ENCODE results near the gene UACA. TPM values are rescaled to one million over a fixed set of nuclear protein-coding genes. Genes with fewer than 3 reads are reported as not detected.

The UACA gene
- total RNA-seq = 133 and 144 TPM in 2 replicates

GRCh38 chr15:70763120-70763949 lies at the start of gene UACA:
UACA (minus strand) TSS chr15:70763558; CDS start chr15:70763407, 151 bp downstream.

Other genes with a start within 250 kb of the UACA start
- 14.4 and 16.9 TPM in 2 replicates for gene LARP6, start 90.6 kb upstream of the UACA start, total RNA-seq
- gene THAP10, start 128.9 kb upstream of the UACA start, total RNA-seq = 1.9 and 3.8 TPM in 2 replicates
- gene LRRC49, start 129.3 kb upstream of the UACA start, total RNA-seq = 8.4 and 10.0 TPM in 2 replicates